ENCODE measurements around the gene ZNF138. TPM values are rescaled to one million over a fixed set of nuclear protein-coding genes. Genes with fewer than 3 reads are reported as not detected.

The ZNF138 gene
- total and polyA plus RNA-seq, 10 of the 15 experiments (the other 5 are each of a cell fraction or from before 2014, with no cell fraction given), result 5.9 to 14.9 (median 12.4) TPM

DNA sequence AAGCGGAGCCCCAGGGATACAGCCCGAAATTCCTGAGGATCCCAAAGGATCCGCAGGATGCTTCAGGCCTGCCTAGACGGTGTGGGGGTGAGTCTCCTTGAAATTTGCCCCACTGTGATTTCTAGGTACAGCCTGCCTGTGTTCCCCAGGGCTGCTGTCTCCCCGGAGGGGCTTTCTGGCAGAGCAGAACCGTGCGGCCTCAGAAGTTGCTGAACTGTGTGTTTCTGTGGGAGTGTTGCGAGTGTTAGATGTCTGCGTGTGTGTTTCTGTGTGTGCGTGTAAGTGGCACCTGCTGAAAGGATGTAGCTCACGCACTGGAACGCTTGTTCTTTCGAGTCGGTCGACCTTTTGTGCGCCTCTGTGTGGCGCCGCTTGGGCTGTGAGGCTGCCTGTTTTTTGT is 81.0 kb downstream of the ZNF138 start:
- no TSS peak for BruUV-seq (replicated peaks)

More for the DNA sequence above, 81.0 kb downstream of the ZNF138 start:
- Histone ChIP-seq H3K9me3 (replicated peaks; ENCODE audit: control insufficient read depth, insufficient read depth, low read length) (peaks cover 2% of the 10 kb centered on the region; the same call in 2 of the 3 replicates), H4K20me1 (ENCODE audit: control insufficient read depth, insufficient read depth) (no peaks in the 10 kb centered on the region), H2AFZ (ENCODE audit: control insufficient read depth, low read depth, low read length) (no peak overlapping the region), H3K9ac (ENCODE audit: control insufficient read depth, insufficient read depth, low read length) (no peak overlapping the region), H3K27me3 (replicated peaks in 1 of 2; ENCODE audit: control insufficient read depth in 2 of 2, insufficient read depth in 2 of 2, low read length in 1 of 2) (no peaks in the 10 kb centered on the region), H3K4me3 (no peak overlapping the region), H3K36me3 (ENCODE audit: control insufficient read depth in 2 of 2, insufficient read depth in 2 of 2, low read length in 1 of 2) (no peaks in the 10 kb centered on the region), H3K27ac (ENCODE audit: control insufficient read depth, insufficient read depth) (no peak overlapping the region), H3K4me1 (ENCODE audit: control insufficient read depth, insufficient read depth, low read length) (no peaks in the 10 kb centered on the region), H3K4me2 (ENCODE audit: control insufficient read depth, insufficient read depth) (no peak overlapping the region), H3K79me2 (ENCODE audit: control insufficient read depth, insufficient read depth, low read length) (no peaks in the 10 kb centered on the region)
- DNase-seq (ENCODE audit: low read depth, low spot score) (no peak), FAIRE-seq (no peak), ATAC-seq (no peak)
- ChIA-PET CTCF (no interaction called here), POLR2A (no interaction called here), RAD21 (ENCODE audit: unreplicated experiment) (no interaction called here), SMC1A (ENCODE audit: uncharacterized antibody, unreplicated experiment) (no interaction called here)
- intact Hi-C loops (cut with micrococcal nuclease; ENCODE audit: unreplicated experiment), result no loop called here
- TF ChIP-seq TARDBP (IDR thresholded peaks at IDR 0.05; ENCODE audit: borderline replicate concordance), result no peak
- TF ChIP-seq MYB (IDR thresholded peaks at IDR 0.05; ENCODE audit: borderline replicate concordance, low read depth, low read length), result no peak
- no peak for TF ChIP-seq HDAC6 (IDR thresholded peaks at IDR 0.05; ENCODE audit: unreplicated experiment)
- no peak for TF ChIP-seq MEF2A (IDR thresholded peaks at IDR 0.05; ENCODE audit: insufficient read depth, low read depth, low read length)
- TF ChIP-seq TCF7 (IDR thresholded peaks at IDR 0.05; ENCODE audit: borderline replicate concordance), result no peak
- no peak for TF ChIP-seq NBN (IDR thresholded peaks at IDR 0.05)
- no peak for TF ChIP-seq NR2F1 (conservative IDR thresholded peaks at IDR 0.05)
- no peak for TF ChIP-seq CBX5 (IDR thresholded peaks at IDR 0.05; ENCODE audit: low read depth)
- no peak for TF ChIP-seq ZBED1 (IDR thresholded peaks at IDR 0.05; ENCODE audit: borderline replicate concordance)
- TF ChIP-seq SRF (IDR thresholded peaks at IDR 0.05; ENCODE audit: low read depth in 2 of 2, low read length in 2 of 2), result no peak
- no peak for TF ChIP-seq NR2C1 (IDR thresholded peaks at IDR 0.05)
- TF ChIP-seq JUNB (IDR thresholded peaks at IDR 0.05), result no peak
- TF ChIP-seq, protein P1, sequence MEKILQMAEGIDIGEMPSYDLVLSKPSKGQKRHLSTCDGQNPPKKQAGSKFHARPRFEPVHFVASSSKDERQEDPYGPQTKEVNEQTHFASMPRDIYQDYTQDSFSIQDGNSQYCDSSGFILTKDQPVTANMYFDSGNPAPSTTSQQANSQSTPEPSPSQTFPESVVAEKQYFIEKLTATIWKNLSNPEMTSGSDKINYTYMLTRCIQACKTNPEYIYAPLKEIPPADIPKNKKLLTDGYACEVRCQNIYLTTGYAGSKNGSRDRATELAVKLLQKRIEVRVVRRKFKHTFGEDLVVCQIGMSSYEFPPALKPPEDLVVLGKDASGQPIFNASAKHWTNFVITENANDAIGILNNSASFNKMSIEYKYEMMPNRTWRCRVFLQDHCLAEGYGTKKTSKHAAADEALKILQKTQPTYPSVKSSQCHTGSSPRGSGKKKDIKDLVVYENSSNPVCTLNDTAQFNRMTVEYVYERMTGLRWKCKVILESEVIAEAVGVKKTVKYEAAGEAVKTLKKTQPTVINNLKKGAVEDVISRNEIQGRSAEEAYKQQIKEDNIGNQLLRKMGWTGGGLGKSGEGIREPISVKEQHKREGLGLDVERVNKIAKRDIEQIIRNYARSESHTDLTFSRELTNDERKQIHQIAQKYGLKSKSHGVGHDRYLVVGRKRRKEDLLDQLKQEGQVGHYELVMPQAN (conservative IDR thresholded peaks at IDR 0.05), result no peak
- no peak for TF ChIP-seq ZNF274 (IDR thresholded peaks at IDR 0.05; ENCODE audit: insufficient read depth, insufficient read length)
- TF ChIP-seq SMAD1 (IDR thresholded peaks at IDR 0.05; ENCODE audit: low read depth, partially characterized antibody), result no peak
- TF ChIP-seq, protein P2, sequence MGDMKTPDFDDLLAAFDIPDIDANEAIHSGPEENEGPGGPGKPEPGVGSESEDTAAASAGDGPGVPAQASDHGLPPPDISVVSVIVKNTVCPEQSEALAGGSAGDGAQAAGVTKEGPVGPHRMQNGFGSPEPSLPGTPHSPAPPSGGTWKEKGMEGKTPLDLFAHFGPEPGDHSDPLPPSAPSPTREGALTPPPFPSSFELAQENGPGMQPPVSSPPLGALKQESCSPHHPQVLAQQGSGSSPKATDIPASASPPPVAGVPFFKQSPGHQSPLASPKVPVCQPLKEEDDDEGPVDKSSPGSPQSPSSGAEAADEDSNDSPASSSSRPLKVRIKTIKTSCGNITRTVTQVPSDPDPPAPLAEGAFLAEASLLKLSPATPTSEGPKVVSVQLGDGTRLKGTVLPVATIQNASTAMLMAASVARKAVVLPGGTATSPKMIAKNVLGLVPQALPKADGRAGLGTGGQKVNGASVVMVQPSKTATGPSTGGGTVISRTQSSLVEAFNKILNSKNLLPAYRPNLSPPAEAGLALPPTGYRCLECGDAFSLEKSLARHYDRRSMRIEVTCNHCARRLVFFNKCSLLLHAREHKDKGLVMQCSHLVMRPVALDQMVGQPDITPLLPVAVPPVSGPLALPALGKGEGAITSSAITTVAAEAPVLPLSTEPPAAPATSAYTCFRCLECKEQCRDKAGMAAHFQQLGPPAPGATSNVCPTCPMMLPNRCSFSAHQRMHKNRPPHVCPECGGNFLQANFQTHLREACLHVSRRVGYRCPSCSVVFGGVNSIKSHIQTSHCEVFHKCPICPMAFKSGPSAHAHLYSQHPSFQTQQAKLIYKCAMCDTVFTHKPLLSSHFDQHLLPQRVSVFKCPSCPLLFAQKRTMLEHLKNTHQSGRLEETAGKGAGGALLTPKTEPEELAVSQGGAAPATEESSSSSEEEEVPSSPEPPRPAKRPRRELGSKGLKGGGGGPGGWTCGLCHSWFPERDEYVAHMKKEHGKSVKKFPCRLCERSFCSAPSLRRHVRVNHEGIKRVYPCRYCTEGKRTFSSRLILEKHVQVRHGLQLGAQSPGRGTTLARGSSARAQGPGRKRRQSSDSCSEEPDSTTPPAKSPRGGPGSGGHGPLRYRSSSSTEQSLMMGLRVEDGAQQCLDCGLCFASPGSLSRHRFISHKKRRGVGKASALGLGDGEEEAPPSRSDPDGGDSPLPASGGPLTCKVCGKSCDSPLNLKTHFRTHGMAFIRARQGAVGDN (IDR thresholded peaks at IDR 0.05), result no peak
- TF ChIP-seq USF2 (IDR thresholded peaks at IDR 0.05; ENCODE audit: borderline replicate concordance, low read depth, low read length), result no peak
- in situ Hi-C loops (cut with MboI), result no loop called here
- 58% methylated on average over 18 of the region's 18 CpGs for WGBS (ENCODE audit: insufficient coverage, insufficient replicate concordance, low lambda C conversion rate, missing lambda C conversion rate)
